IMR-90 (cell line): ENCODE measurements around the gene MICOS13. TPM values are rescaled to one million over a fixed set of nuclear protein-coding genes. Genes with fewer than 3 reads are reported as not detected.

ENCODE experiments used
- ATAC-seq: fragments of 200-7000 bp; cut with Tn5 transposase; 2 replicates; pipeline ENCODE4 v1.9.1; 2020; ENCODE audit warnings: low read depth, mild to moderate bottlenecking, moderate library complexity
- BruUV-seq: library from RNA; stranded (reverse); fragments of 400-500 nt; replicated peaks from 2 replicates; lab custom pipeline; 2021; lab: Mats Ljungman, UMichigan
- CTCF ChIA-PET: fragments of 300-600 bp; formaldehyde crosslinking; extraction: SDS; loops from one replicate; lab custom pipeline; 2021; ENCODE audit warnings: antibody characterized with exemption; lab: Yijun Ruan, JAX
- POLR2A ChIA-PET: fragments of 300-600 bp; sonication (Branson Sonifier 250); formaldehyde crosslinking; loops from one replicate; lab custom pipeline; 2022; ENCODE audit warnings: antibody characterized with exemption; ENCODE audit not compliant: unreplicated experiment; lab: Charles Lee
- DNase-seq: peaks from one replicate; pipeline ENCODE4 v3.0.0; 2013
- H2AFZ ChIP-seq: replicated peaks from 2 replicates; pipeline ENCODE3; 2013; ENCODE audit warnings: low read length, mild to moderate bottlenecking; ENCODE audit not compliant: poor library complexity
- H2AK5ac ChIP-seq: 2 replicates; pipeline ENCODE4 v1.6.1; 2013; ENCODE audit warnings: low read depth, low read length, inconsistent platforms
- H2AK9ac ChIP-seq: replicated peaks from 2 replicates; pipeline ENCODE3; 2013; ENCODE audit warnings: mild to moderate bottlenecking, low read depth, low read length, moderate library complexity; ENCODE audit not compliant: poor library complexity
- H2BK120ac ChIP-seq: 2 replicates; pipeline ENCODE4 v1.6.1; 2013; ENCODE audit warnings: low read depth, low read length, inconsistent platforms
- H2BK15ac ChIP-seq: 3 replicates; pipeline ENCODE4 v1.6.1; 2013; ENCODE audit warnings: low read depth, low read length, inconsistent platforms
- H2BK20ac ChIP-seq: 2 replicates; pipeline ENCODE4 v1.6.1; 2013; ENCODE audit warnings: low read depth, mild to moderate bottlenecking, inconsistent platforms, low read length, moderate library complexity
- H2BK5ac ChIP-seq: 2 replicates; pipeline ENCODE4 v1.6.1; 2013; ENCODE audit warnings: mild to moderate bottlenecking, low read depth, low read length, inconsistent platforms; ENCODE audit not compliant: poor library complexity, severe bottlenecking
- H3K14ac ChIP-seq: replicated peaks from 2 replicates; pipeline ENCODE4 v1.6.1; 2013; ENCODE audit warnings: low read depth, low read length, inconsistent platforms
- H3K18ac ChIP-seq: 2 replicates; pipeline ENCODE4 v1.6.1; 2013; ENCODE audit warnings: low read depth, low read length, control low read depth
- H3K23ac ChIP-seq: 2 replicates; pipeline ENCODE4 v1.6.1; 2013; ENCODE audit warnings: low read depth, low read length, inconsistent platforms
- H3K27ac ChIP-seq: 2 replicates; pipeline ENCODE4 v1.5.1; 2013; ENCODE audit warnings: mild to moderate bottlenecking, control low read depth, low read length; ENCODE audit not compliant: insufficient read depth
- H3K27me3 ChIP-seq: 2 replicates; pipeline ENCODE4 v1.6.1; 2013; ENCODE audit warnings: low read length; ENCODE audit not compliant: control insufficient read depth, insufficient read depth
- H3K36me3 ChIP-seq: 2 replicates; pipeline ENCODE4 v1.6.1; 2013; ENCODE audit warnings: low read length, mixed read lengths; ENCODE audit not compliant: control insufficient read depth, insufficient read depth
- H3K4ac ChIP-seq: 2 replicates; pipeline ENCODE4 v1.6.1; 2013; ENCODE audit warnings: low read depth, low read length, inconsistent platforms
- H3K4me1 ChIP-seq: 2 replicates; pipeline ENCODE4 v1.6.1; 2013; ENCODE audit warnings: low read length, mixed read lengths; ENCODE audit not compliant: control insufficient read depth, insufficient read depth
- H3K4me2 ChIP-seq: 2 replicates; pipeline ENCODE4 v1.6.1; 2013; ENCODE audit warnings: low read depth, mild to moderate bottlenecking, control low read depth, low read length, moderate library complexity
- H3K4me3 ChIP-seq: 2 replicates; pipeline ENCODE4 v1.5.1; 2013; ENCODE audit warnings: low read depth, mild to moderate bottlenecking, control low read depth, low read length, moderate library complexity; ENCODE audit not compliant: insufficient read depth
- H3K56ac ChIP-seq: 2 replicates; pipeline ENCODE4 v1.6.1; 2013; ENCODE audit warnings: low read length, inconsistent platforms; ENCODE audit not compliant: insufficient read depth; ENCODE audit errors: extremely low read depth
- H3K79me1 ChIP-seq, 2 experiments: 2 replicates each; pipeline ENCODE4 v1.6.1; 2013; ENCODE audit warnings: low read length in 2 of 2, inconsistent platforms in 1 of 2, low read depth in 1 of 2
- H3K9ac ChIP-seq: 2 replicates; pipeline ENCODE4 v1.6.1; 2013; ENCODE audit warnings: low read depth, low read length, control low read depth
- H3K9me1 ChIP-seq: 2 replicates; pipeline ENCODE4 v1.6.1; 2013; ENCODE audit warnings: low read length, inconsistent platforms; ENCODE audit not compliant: insufficient read depth
- H3K9me3 ChIP-seq: 2 replicates; pipeline ENCODE4 v1.6.1; 2013; ENCODE audit warnings: low read length; ENCODE audit not compliant: control insufficient read depth, insufficient read depth
- H4K20me1 ChIP-seq: 2 replicates; pipeline ENCODE4 v1.6.1; 2013; ENCODE audit warnings: low read length, inconsistent platforms; ENCODE audit not compliant: insufficient read depth
- H4K5ac ChIP-seq: 2 replicates; pipeline ENCODE4 v1.6.1; 2013; ENCODE audit warnings: mild to moderate bottlenecking, low read depth, low read length, control low read depth
- H4K8ac ChIP-seq, 2 experiments: 2 replicates each; pipeline ENCODE4 v1.6.1; 2013; ENCODE audit warnings: low read depth in 2 of 2, low read length in 2 of 2, control low read depth in 1 of 2, inconsistent platforms in 1 of 2
- H4K91ac ChIP-seq: 2 replicates; pipeline ENCODE4 v1.6.1; 2013; ENCODE audit warnings: low read depth, low read length, inconsistent platforms; ENCODE audit not compliant: insufficient read depth
- BHLHE40 ChIP-seq: fragments of 150-350 bp; IDR thresholded peaks from 2 replicates; pipeline ENCODE4 v1.6.1; 2016; ENCODE audit warnings: mild to moderate bottlenecking, low read depth, low read length
- CHD1 ChIP-seq: IDR thresholded peaks from 2 replicates; pipeline ENCODE4 v1.6.1; 2012; ENCODE audit warnings: low read depth, low read length, improper control_type of control experiment
- FOS ChIP-seq: fragments of 150-350 bp; IDR thresholded peaks from 2 replicates; pipeline ENCODE4 v1.6.1; 2016; ENCODE audit warnings: low read depth, low read length
- MAFK ChIP-seq: IDR thresholded peaks from 2 replicates; pipeline ENCODE4 v1.6.1; 2012; ENCODE audit warnings: low read depth, low read length, improper control_type of control experiment
- MAZ ChIP-seq: IDR thresholded peaks from 2 replicates; pipeline ENCODE4 v1.6.1; 2012; ENCODE audit warnings: low read depth, mild to moderate bottlenecking, low read length, improper control_type of control experiment, moderate library complexity, borderline replicate concordance
- MXI1 ChIP-seq: IDR thresholded peaks from 2 replicates; pipeline ENCODE4 v1.6.1; 2012; ENCODE audit warnings: low read depth, mild to moderate bottlenecking, low read length, moderate library complexity, borderline replicate concordance
- NFE2L2 ChIP-seq: fragments of 150-350 bp; IDR thresholded peaks from 2 replicates; pipeline ENCODE4 v1.6.1; 2016; ENCODE audit warnings: low read depth, mild to moderate bottlenecking, low read length
- POLR2A ChIP-seq: IDR thresholded peaks from 2 replicates; pipeline ENCODE4 v1.6.1; 2012; ENCODE audit warnings: mild to moderate bottlenecking, low read depth, low read length
- RCOR1 ChIP-seq: IDR thresholded peaks from 2 replicates; pipeline ENCODE4 v1.6.1; 2012; ENCODE audit warnings: mild to moderate bottlenecking, low read length, improper control_type of control experiment; ENCODE audit not compliant: insufficient replicate concordance
- RFX5 ChIP-seq: IDR thresholded peaks from 2 replicates; pipeline ENCODE4 v1.8.0; 2012; ENCODE audit warnings: low read depth, mild to moderate bottlenecking, low read length, moderate library complexity
- SMC3 ChIP-seq: fragments of 150-350 bp; IDR thresholded peaks from 2 replicates; pipeline ENCODE4 v1.6.1; 2016; ENCODE audit warnings: low read depth, mild to moderate bottlenecking, antibody characterized with exemption, low read length, moderate library complexity
- WGBS, 2 experiments: methylation state at CpG; one replicate each; pipeline versions ENCODE4 v1.1.5 to v1.1.7; 2013; ENCODE audit warnings: missing lambda C conversion rate in 2 of 2; ENCODE audit not compliant: insufficient read length in 1 of 2; ENCODE audit errors: extremely low coverage in 2 of 2; 5-methylcytosine and 5-hydroxymethylcytosine counted together
- dilution Hi-C: fragments of 300-500 bp; cut with HindIII; formaldehyde crosslinking; loops from one replicate; pipeline ENCODE4 v1.14.3; 2018; ENCODE audit warnings: low sequenced_read_pairs; ENCODE audit not compliant: unreplicated experiment
- in situ Hi-C: fragments of 300-500 bp; cut with MboI; formaldehyde crosslinking; loops from 3 replicates; pipeline ENCODE4 v1.14.3; 2019; ENCODE audit warnings: low sequenced_read_pairs, inconsistent platforms, mixed read lengths
- intact Hi-C: fragments of 100-400 bp; cut with micrococcal nuclease; formaldehyde crosslinking; loops from 2 replicates; pipeline ENCODE4 v1.10.0; 2022
- polyA plus RNA-seq, 3 experiments: library from polyadenylated mRNA; depleted of rRNA; stranded (reverse); fragments of >200 nt; gene quantifications; 2 replicates each; pipeline ENCODE4 v1.2.3, GENCODE V29; 2012; ENCODE audit warnings: low replicate concordance in 1 of 3
- total RNA-seq: library from RNA; depleted of rRNA; stranded (reverse); fragments of >200 nt; gene quantifications from 2 replicates; pipeline ENCODE4 v1.2.3, GENCODE V29; 2012

MICOS13 gene
- total and polyA plus RNA-seq, 2 of the 4 experiments (the other 2 are of a cell fraction) = 14.5 to 48.9 TPM

DNA sequence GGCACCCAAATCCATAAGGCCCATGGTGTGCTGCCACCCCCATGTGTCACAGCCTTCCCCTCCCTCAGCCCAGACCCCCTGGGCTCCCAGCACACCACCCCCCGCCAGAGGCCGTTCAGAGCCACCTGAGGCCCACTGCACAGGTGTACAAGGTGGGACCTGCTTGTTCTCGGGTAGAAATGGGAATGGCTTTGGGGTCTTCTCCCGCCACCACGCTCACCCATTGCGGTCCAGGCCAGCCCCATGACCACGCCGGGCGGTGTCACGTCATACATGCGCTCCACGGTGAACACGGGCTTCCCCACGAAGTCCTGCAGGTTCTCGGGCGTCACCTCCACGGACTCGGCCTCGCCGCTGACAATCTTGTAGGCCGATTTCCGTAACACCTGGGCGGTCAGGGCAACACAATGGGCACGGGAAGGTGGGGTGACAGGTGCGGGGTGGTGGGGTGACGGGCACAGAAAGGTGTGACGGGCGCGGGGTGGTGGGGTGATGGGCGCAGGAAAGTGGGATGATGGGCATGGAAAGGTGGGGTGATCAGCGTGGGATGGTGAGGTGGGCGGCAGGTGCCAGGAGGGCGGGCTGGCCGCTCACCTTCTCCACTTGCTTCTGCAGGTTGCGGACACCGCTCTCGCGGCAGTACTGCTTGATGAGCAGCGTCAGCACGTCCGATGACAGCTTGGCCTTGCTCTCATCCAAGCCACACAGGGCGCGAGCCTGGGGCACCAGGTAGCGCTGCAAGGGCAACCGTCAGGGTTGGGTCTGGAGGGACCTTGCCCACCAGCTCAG is 14.0 kb upstream of the MICOS13 start:
- Histone ChIP-seq H2BK15ac (no peak overlapping the region), H3K4me1 (peaks cover 2% of the 10 kb centered on the region; the same call in 1 of the 2 replicates), H4K8ac (no peak overlapping the region), H3K9ac (no peak overlapping the region), H3K18ac (no peak overlapping the region), H3K56ac (no peak overlapping the region), H2AK9ac (no peak overlapping the region), H3K36me3 (peaks cover 76% of the 10 kb centered on the region), H3K27ac (no peak overlapping the region), H2BK120ac (no peak overlapping the region), H3K4me2 (no peak overlapping the region), H3K14ac (no peak overlapping the region), H2BK20ac (no peak overlapping the region), H4K5ac (no peak overlapping the region), H2AK5ac (no peak overlapping the region), H2BK5ac (no peak overlapping the region), H3K23ac (no peak overlapping the region), H4K20me1 (peaks cover 85% of the 10 kb centered on the region), H3K4me3 (no peak overlapping the region), H3K79me1 (peaks cover 4 to 73% of the 10 kb centered on the region in 2 experiments; a peak in 3 of 4 replicates), H3K9me1 (peaks cover 4% of the 10 kb centered on the region; the same call in 1 of the 2 replicates), H3K9me3 (no peaks in the 10 kb centered on the region), H3K27me3 (no peaks in the 10 kb centered on the region), H2AFZ (no peak overlapping the region), H4K91ac (no peak overlapping the region), H3K4ac (no peak overlapping the region)
- intact Hi-C loops = no loop called here
- no peak for DNase-seq
- in situ Hi-C loops = no loop called here
- no TSS peak for BruUV-seq
- dilution Hi-C loops = no loop called here
- ChIA-PET POLR2A (no interaction called here), CTCF (no interaction called here)
- ATAC-seq = no peak
- WGBS, 2 experiments = 96% methylated on average over 24 of the region's 45 CpGs; no CpG with 5 or more reads in 1 of the 2 experiments
- TF ChIP-seq MAZ (no peak), RCOR1 (no peak), POLR2A (no peak), FOS (no peak), MXI1 (no peak), CHD1 (no peak), RFX5 (no peak), NFE2L2 (no peak), BHLHE40 (no peak), MAFK (no peak), SMC3 (no peak)
